OCI-LY7 (cell line): ENCODE results near the gene STK4. TPM values are rescaled to one million over a fixed set of nuclear protein-coding genes. Genes with fewer than 3 reads are reported as not detected.

Experiments
- BruUV-seq: library from RNA; stranded (reverse); fragments of 400-500 nt; replicated peaks from 2 replicates; lab custom pipeline; 2021; lab: Mats Ljungman, UMichigan
- CTCF ChIA-PET: fragments of 300-600 bp; sonication (Branson Sonifier 250); formaldehyde crosslinking; loops from one replicate; lab custom pipeline; 2022; ENCODE audit warnings: antibody characterized with exemption; ENCODE audit not compliant: unreplicated experiment; lab: Charles Lee
- POLR2A ChIA-PET: fragments of 300-600 bp; sonication (Branson Sonifier 250); formaldehyde crosslinking; loops from one replicate; lab custom pipeline; 2022; ENCODE audit warnings: antibody characterized with exemption; lab: Charles Lee
- DNase-seq: peaks from one replicate; pipeline ENCODE4 v3.0.0-alpha.2; 2015; ENCODE audit warnings: low spot score
- H2AFZ ChIP-seq: fragments of 200-600 bp; sonication (generic), shearing (Covaris generic); 2 replicates; pipeline ENCODE4 v1.6.1; 2014; ENCODE audit warnings: mild to moderate bottlenecking, antibody characterized with exemption, low read length, moderate library complexity
- H3K27ac ChIP-seq: fragments of 200-600 bp; sonication (generic); 2 replicates; pipeline ENCODE4 v1.5.1; 2014; ENCODE audit warnings: mixed run types, low read depth, mild to moderate bottlenecking, moderate library complexity, low read length, inconsistent platforms; ENCODE audit not compliant: poor library complexity, severe bottlenecking
- H3K36me3 ChIP-seq: fragments of 200-600 bp; sonication (generic); 2 replicates; pipeline ENCODE4 v1.6.1; 2014; ENCODE audit warnings: mild to moderate bottlenecking, antibody characterized with exemption, low read length, moderate library complexity, mixed read lengths; ENCODE audit not compliant: insufficient read depth
- H3K4me1 ChIP-seq: fragments of 200-600 bp; sonication (generic); 2 replicates; pipeline ENCODE4 v1.5.1; 2014; ENCODE audit warnings: mild to moderate bottlenecking, low read length; ENCODE audit not compliant: insufficient read depth, poor library complexity, severe bottlenecking
- H3K4me2 ChIP-seq: fragments of 200-600 bp; sonication (generic); 2 replicates; pipeline ENCODE4 v1.6.1; 2014; ENCODE audit warnings: mild to moderate bottlenecking, low read length
- H3K4me3 ChIP-seq: fragments of 200-600 bp; sonication (generic); 2 replicates; pipeline ENCODE4 v1.5.1; 2014; ENCODE audit warnings: mild to moderate bottlenecking, low read depth, low read length; ENCODE audit not compliant: poor library complexity, severe bottlenecking
- H3K79me2 ChIP-seq: fragments of 200-600 bp; sonication (generic); 2 replicates; pipeline ENCODE4 v1.6.1; 2016; ENCODE audit warnings: low read depth, mild to moderate bottlenecking, low read length, moderate library complexity, mixed read lengths; ENCODE audit not compliant: insufficient read depth
- H3K9me2 ChIP-seq: fragments of 200-600 bp; sonication (generic); 2 replicates; pipeline ENCODE4 v1.6.1; 2016; ENCODE audit warnings: mild to moderate bottlenecking, low read length, mixed read lengths; ENCODE audit not compliant: insufficient read depth
- H3K9me3 ChIP-seq: fragments of 200-600 bp; sonication (generic); 2 replicates; pipeline ENCODE4 v1.6.1; 2014; ENCODE audit warnings: mild to moderate bottlenecking, mixed run types, low read length, mixed read lengths
- H4K20me1 ChIP-seq: fragments of 200-600 bp; sonication (generic); 2 replicates; pipeline ENCODE4 v1.6.1; 2014; ENCODE audit warnings: mild to moderate bottlenecking, antibody characterized with exemption, low read length, moderate library complexity, mixed read lengths; ENCODE audit not compliant: insufficient read depth
- CTCF ChIP-seq: fragments of 200-600 bp; sonication (generic); conservative IDR thresholded peaks from 2 replicates; pipeline ENCODE4 v1.5.1; 2014; ENCODE audit warnings: mild to moderate bottlenecking, antibody characterized with exemption, low read length, moderate library complexity, mixed read lengths
- EZH2phosphoT487 ChIP-seq: fragments of 200-600 bp; sonication (generic); IDR thresholded peaks from 2 replicates; pipeline ENCODE4 v1.6.1; 2018; ENCODE audit warnings: low read depth, borderline replicate concordance, mild to moderate bottlenecking, mixed run types, antibody characterized with exemption, low read length, moderate library complexity, mixed read lengths
- intact Hi-C: fragments of 100-400 bp; cut with micrococcal nuclease; formaldehyde crosslinking; loops from one replicate; pipeline ENCODE4 v1.10.0; 2022; ENCODE audit not compliant: unreplicated experiment
- total RNA-seq, 2 experiments: library from RNA; depleted of rRNA in 1 of 2; stranded (reverse); fragments of >200 nt in 1 of 2; shearing (Covaris generic) in 1 of 2; gene quantifications; 2 replicates each; pipeline ENCODE4 v1.2.3, GENCODE V29; 2014 to 2022

The STK4 gene
- total RNA-seq, 2 experiments from 2014 or later: 67.9 to 140 TPM

- Histone ChIP-seq H4K20me1 (peaks cover 29% of the 10 kb centered on the region; the same call in 1 of the 2 replicates), H3K27ac (peak overlapping the region; percentile 66), H3K4me3 (peak overlapping the region; percentile 10), H3K4me1 (peaks cover 61% of the 10 kb centered on the region), H3K9me3 (no peaks in the 10 kb centered on the region), H3K9me2 (no peaks in the 10 kb centered on the region), H3K36me3 (peaks cover 57% of the 10 kb centered on the region), H2AFZ (no peak overlapping the region), H3K4me2 (peak overlapping the region; percentile 73), H3K79me2 (peaks cover 71% of the 10 kb centered on the region)
- intact Hi-C loops: no loop called here
- POLR2A ChIA-PET: interaction anchor here (1.0 to 3.1 kb wide), 5 partner anchors 10 to 90 kb away, joined by 3 to 25 read pairs (median 6); no protein-coding TSS in a partner anchor
- no TSS peak for BruUV-seq
- CTCF ChIA-PET: interaction anchor here (0.9 kb wide), 2 partner anchors 11 to 46 kb away, joined by 3 read pairs; no protein-coding TSS in a partner anchor
- TF ChIP-seq EZH2phosphoT487: no peak
- no peak for TF ChIP-seq CTCF
- no peak for DNase-seq
These were observed 83.1 kb downstream of the STK4 start for GRCh38 chr20:45049438-45049837.

DNA sequence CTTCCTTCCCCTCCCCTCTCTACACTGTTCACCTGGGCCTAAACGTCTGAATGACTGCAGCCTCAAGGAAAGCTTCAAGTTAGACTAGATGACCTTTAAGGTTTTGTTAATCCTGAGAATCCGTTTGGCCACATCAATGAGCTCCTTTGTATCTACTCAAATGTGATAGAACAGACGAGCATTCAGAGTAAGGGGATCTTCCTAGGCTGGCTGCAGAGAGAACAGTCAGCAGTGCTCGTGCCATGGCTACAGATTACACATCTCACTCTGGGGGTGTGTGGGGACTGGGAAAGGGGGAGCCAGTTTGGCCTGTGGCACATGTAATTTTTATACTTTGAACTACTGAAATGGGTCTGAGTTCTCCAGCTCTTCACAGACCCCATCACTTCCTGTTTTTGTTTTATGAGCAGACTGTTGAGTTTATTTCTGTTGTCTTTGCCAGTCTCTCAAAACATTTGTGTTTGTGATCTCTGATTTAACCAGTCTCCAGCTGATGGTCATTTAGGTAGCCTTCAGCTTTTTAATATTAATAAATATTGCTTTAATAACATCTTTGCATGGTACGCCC is 83.7 kb downstream of the STK4 start:
- Histone ChIP-seq H4K20me1 (peaks cover 29% of the 10 kb centered on the region; the same call in 1 of the 2 replicates), H3K4me3 (peak overlapping the region; percentile 10), H3K4me2 (peak overlapping the region; percentile 73), H3K36me3 (peaks cover 59% of the 10 kb centered on the region), H3K9me3 (no peaks in the 10 kb centered on the region), H3K27ac (peak overlapping the region; percentile 66), H3K4me1 (peaks cover 61% of the 10 kb centered on the region), H3K9me2 (no peaks in the 10 kb centered on the region), H3K79me2 (peaks cover 66% of the 10 kb centered on the region), H2AFZ (no peak overlapping the region)
- POLR2A ChIA-PET: interaction anchor here (0.9 to 3.1 kb wide), 8 partner anchors 10 to 89 kb away, joined by 3 to 25 read pairs (median 4); no protein-coding TSS in a partner anchor
- CTCF ChIA-PET: interaction anchor here (0.9 to 1.1 kb wide), 3 partner anchors 10 to 45 kb away, joined by 3 read pairs; no protein-coding TSS in a partner anchor
- peak; percentile 50 for DNase-seq
- TF ChIP-seq EZH2phosphoT487: no peak
- no TSS peak for BruUV-seq
- intact Hi-C loops: no loop called here

DNA sequence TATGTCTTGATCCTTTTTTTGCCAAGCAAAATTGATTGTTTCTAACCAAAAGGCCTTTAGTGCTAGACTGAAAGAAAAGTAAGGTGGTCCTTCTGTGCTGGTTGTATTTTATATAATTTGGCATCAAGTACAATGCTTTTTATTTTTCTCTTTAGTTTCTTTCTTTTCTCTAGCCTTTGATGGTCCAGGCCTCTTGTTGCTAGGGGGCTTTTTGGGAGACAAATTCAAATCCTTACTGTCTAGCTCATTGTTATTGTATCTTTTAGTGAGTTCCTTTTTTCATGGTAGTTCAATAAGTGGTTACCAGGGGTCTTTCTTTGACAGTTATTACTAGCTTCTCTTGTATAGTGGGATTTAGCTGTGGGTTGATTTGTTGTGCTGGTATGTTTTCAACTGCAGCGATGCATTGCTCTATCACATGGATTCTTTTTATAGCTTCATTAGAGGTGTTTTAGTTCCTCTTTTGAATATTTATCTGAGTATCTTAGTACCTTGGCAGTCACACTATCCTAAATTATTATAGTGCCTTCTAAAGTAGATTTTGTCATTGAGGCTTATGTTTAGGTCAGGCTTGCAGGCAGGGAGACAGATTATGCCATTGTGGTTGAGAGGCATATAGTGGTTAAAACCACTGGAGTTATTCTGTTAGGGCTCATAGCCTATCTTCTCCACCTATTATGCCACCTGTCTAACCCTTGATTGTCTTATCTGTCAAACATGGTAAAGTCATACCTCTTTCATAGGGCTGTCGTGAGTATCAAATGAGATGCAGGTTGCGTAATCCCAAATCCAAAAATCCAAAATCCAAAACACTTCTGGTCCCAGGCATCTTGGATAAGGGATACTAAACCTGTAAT is 85.1 kb downstream of the STK4 start:
- intact Hi-C loops: no loop called here
- Histone ChIP-seq H3K4me2 (peak overlapping the region; percentile 73), H3K79me2 (peaks cover 59% of the 10 kb centered on the region)

More for the DNA sequence above, 85.1 kb downstream of the STK4 start:
- BruUV-seq: no TSS peak
- peak; percentile 70 for DNase-seq
- Histone ChIP-seq H3K9me2 (no peaks in the 10 kb centered on the region), H3K4me1 (peaks cover 57% of the 10 kb centered on the region), H3K9me3 (no peaks in the 10 kb centered on the region), H2AFZ (no peak overlapping the region), H3K4me3 (peak overlapping the region; percentile 27), H3K36me3 (peaks cover 57% of the 10 kb centered on the region; the same call in 1 of the 2 replicates), H3K27ac (peak overlapping the region; percentile 66), H4K20me1 (peaks cover 29% of the 10 kb centered on the region; the same call in 1 of the 2 replicates)
- CTCF ChIA-PET: no interaction called here
- TF ChIP-seq CTCF: no peak
- POLR2A ChIA-PET: interaction anchor here (0.6 to 3.1 kb wide), 6 partner anchors 9 to 1155 kb away, joined by 3 to 25 read pairs (median 4); no protein-coding TSS in a partner anchor
